Lower leg skin (tissue), 3 donors: Measurements from ENCODE around the gene CDR2L.

ENCODE experiments used
- POLR2A ChIP-seq, 2 donors: fragments of 450-650 bp; IDR thresholded peaks; one replicate each; pipeline ENCODE4 v1.6.1; 2016 to 2017; ENCODE audit warnings: antibody characterized with exemption in 2 of 2, mild to moderate bottlenecking in 1 of 2, moderate library complexity in 1 of 2
- TF ChIP-seq, protein P1 (sequence below), 3 donors: fragments of 450-650 bp; IDR thresholded peaks; one replicate each; pipeline ENCODE4 v1.5.1; 2016; ENCODE audit warnings: antibody characterized with exemption in 3 of 3, mild to moderate bottlenecking in 3 of 3, moderate library complexity in 2 of 3

DNA sequence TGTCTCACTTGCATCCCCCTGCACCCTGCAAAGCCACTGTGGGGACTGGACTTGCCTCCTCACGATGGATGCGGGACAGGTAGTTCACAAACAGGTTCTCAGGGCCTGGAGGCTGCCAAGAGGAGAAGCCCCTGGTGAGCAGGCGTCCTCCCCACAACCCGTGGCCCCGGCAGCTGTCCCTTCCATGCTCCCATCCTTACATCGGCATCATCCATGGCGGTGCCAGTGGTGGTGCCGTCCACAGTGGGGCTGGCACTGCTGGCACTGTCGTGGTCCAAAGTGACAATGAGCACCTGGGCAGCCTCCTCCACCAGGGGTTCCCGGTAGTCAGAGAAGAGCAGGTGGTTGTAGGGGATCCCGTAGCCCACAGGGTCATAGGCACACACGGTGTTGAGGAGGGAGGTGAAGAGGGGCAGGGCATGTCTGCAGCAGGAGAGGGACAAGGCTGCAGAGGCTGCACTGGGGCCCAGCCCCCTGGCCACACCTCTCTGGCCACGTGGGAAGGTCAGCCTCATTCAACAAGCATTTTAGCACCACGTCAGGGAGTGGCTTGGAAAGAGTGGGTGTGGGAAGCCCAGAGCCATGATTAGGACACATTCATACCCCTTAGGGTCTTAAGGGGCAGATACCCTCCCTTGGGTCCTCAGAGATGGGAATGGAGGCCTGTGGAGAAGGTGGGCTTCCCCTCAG is 27.5 kb upstream of the CDR2L start:
- TF ChIP-seq, protein P1, sequence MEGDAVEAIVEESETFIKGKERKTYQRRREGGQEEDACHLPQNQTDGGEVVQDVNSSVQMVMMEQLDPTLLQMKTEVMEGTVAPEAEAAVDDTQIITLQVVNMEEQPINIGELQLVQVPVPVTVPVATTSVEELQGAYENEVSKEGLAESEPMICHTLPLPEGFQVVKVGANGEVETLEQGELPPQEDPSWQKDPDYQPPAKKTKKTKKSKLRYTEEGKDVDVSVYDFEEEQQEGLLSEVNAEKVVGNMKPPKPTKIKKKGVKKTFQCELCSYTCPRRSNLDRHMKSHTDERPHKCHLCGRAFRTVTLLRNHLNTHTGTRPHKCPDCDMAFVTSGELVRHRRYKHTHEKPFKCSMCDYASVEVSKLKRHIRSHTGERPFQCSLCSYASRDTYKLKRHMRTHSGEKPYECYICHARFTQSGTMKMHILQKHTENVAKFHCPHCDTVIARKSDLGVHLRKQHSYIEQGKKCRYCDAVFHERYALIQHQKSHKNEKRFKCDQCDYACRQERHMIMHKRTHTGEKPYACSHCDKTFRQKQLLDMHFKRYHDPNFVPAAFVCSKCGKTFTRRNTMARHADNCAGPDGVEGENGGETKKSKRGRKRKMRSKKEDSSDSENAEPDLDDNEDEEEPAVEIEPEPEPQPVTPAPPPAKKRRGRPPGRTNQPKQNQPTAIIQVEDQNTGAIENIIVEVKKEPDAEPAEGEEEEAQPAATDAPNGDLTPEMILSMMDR (IDR thresholded peaks at IDR 0.05): no peak
- TF ChIP-seq POLR2A (IDR thresholded peaks at IDR 0.05): no peak
